IMR-90 (cell line): ENCODE results near the gene PTPN11.

Source experiments
- CHD1 ChIP-seq: IDR thresholded peaks from 2 replicates; pipeline ENCODE4 v1.6.1; 2012; ENCODE audit warnings: low read depth, low read length, improper control_type of control experiment
- CTCF ChIP-seq: conservative IDR thresholded peaks from 2 replicates; pipeline ENCODE4 v1.5.1; 2012; ENCODE audit warnings: mild to moderate bottlenecking, low read depth, low read length, improper control_type of control experiment
- ELK1 ChIP-seq: fragments of 150-350 bp; IDR thresholded peaks from 2 replicates; pipeline ENCODE4 v1.6.1; 2016; ENCODE audit warnings: low read depth, mild to moderate bottlenecking, low read length, moderate library complexity, borderline replicate concordance
- NFE2L2 ChIP-seq: fragments of 150-350 bp; IDR thresholded peaks from 2 replicates; pipeline ENCODE4 v1.6.1; 2016; ENCODE audit warnings: low read depth, mild to moderate bottlenecking, low read length
- POLR2A ChIP-seq: IDR thresholded peaks from 2 replicates; pipeline ENCODE4 v1.6.1; 2012; ENCODE audit warnings: mild to moderate bottlenecking, low read depth, low read length

GRCh38 chr12:112413855-112414625, 4.7 kb upstream of the PTPN11 start:
- TF ChIP-seq CTCF (no peak), POLR2A (no peak), ELK1 (no peak), NFE2L2 (no peak), CHD1 (no peak)
